OCI-LY1 (cell line): Measurements from ENCODE around the gene ELF2.

Experiments
- EZH2 ChIP-seq: fragments of 200-600 bp; sonication (generic), shearing (Covaris generic); IDR thresholded peaks from 2 replicates; pipeline ENCODE4 v1.8.0; 2017; ENCODE audit warnings: borderline replicate concordance, mixed run types, mild to moderate bottlenecking, antibody characterized with exemption, low read length, moderate library complexity, mixed read lengths
- TF ChIP-seq, protein P1 (sequence below): fragments of 200-600 bp; sonication (generic), shearing (Covaris generic); IDR thresholded peaks from 2 replicates; pipeline ENCODE4 v1.5.1; 2017; ENCODE audit warnings: mild to moderate bottlenecking, antibody characterized with exemption, low read length, moderate library complexity, mixed read lengths

DNA sequence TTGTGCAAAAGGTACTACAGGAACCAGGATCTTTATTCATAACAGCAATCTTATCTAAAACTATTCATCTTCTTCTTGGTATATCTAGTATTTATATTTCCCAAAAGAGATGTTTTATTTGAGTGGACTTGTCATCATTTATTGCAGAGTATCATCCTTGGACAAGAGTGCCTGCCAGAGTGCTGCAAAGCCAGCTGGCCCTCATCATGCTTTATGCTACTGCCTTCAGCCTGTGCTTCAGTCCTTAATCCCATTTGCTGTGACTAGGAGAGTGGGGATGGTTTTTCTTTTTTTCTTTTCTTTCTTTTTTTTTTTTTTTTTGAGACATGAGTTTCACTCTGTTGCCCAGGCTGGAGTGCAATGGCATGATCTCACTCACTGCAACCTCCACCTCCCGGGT is 33.5 kb upstream of the ELF2 start:
- TF ChIP-seq, protein P1, sequence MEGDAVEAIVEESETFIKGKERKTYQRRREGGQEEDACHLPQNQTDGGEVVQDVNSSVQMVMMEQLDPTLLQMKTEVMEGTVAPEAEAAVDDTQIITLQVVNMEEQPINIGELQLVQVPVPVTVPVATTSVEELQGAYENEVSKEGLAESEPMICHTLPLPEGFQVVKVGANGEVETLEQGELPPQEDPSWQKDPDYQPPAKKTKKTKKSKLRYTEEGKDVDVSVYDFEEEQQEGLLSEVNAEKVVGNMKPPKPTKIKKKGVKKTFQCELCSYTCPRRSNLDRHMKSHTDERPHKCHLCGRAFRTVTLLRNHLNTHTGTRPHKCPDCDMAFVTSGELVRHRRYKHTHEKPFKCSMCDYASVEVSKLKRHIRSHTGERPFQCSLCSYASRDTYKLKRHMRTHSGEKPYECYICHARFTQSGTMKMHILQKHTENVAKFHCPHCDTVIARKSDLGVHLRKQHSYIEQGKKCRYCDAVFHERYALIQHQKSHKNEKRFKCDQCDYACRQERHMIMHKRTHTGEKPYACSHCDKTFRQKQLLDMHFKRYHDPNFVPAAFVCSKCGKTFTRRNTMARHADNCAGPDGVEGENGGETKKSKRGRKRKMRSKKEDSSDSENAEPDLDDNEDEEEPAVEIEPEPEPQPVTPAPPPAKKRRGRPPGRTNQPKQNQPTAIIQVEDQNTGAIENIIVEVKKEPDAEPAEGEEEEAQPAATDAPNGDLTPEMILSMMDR, result no peak
- TF ChIP-seq EZH2, result no peak
